D721Med (cell line): ENCODE data around the gene TES.
"Not testable (repeated sequence)": the region's sequence is repeated elsewhere in the genome, so short reads cannot be mapped to it uniquely, and the experiment has no call there.

ENCODE experiments used
- DNase-seq: peaks from one replicate; pipeline ENCODE4 v3.0.0; 2011; ENCODE audit warnings: low spot score; ENCODE audit not compliant: insufficient read length
- FAIRE-seq: peaks from 2 replicates; lab custom pipeline; 2011; peaks lifted over from hg19 to GRCh38; lab: Jason Lieb, UNC
- CTCF ChIP-seq: IDR thresholded peaks from 2 replicates; pipeline ENCODE4 v1.5.1; 2012; ENCODE audit warnings: mild to moderate bottlenecking, control low read depth; ENCODE audit not compliant: insufficient read depth; ENCODE audit errors: missing control alignments

The TES gene

GRCh38 chr7:116291937-116292336 lies 81.6 kb downstream of the TES start:
- no peak for TF ChIP-seq CTCF
- no peak for FAIRE-seq

GRCh38 chr7:116292381-116292780 lies 82.0 kb downstream of the TES start:
- no peak for TF ChIP-seq CTCF
- DNase-seq (no peak), FAIRE-seq (no peak)

More at GRCh38 chr7:116291937-116292336, 81.6 kb downstream of the TES start:
- no peak for DNase-seq

GRCh38 chr7:116293139-116293538 lies 82.8 kb downstream of the TES start:
- TF ChIP-seq CTCF = no peak
- DNase-seq (no peak), FAIRE-seq (no peak)

- DNase-seq = no peak
- FAIRE-seq = no peak
- no peak for TF ChIP-seq CTCF
Observed at GRCh38 chr7:116293633-116294032, 83.3 kb downstream of the TES start.

- FAIRE-seq, DNase-seq: not testable (repeated sequence)
Observed at GRCh38 chr7:116295903-116296302, 85.6 kb downstream of the TES start.

GRCh38 chr7:116298055-116298454 lies 87.7 kb downstream of the TES start:
- TF ChIP-seq CTCF = no peak

GRCh38 chr7:116298576-116298975 lies 88.2 kb downstream of the TES start:
- TF ChIP-seq CTCF = no peak
- no peak for FAIRE-seq

More at GRCh38 chr7:116298055-116298454, 87.7 kb downstream of the TES start:
- DNase-seq (no peak), FAIRE-seq (no peak)

More at GRCh38 chr7:116298576-116298975, 88.2 kb downstream of the TES start:
- no peak for DNase-seq
